Stimulated activated CD8-positive, alpha-beta memory T cell treated with anti-CD3 and anti-CD28 coated beads, Interleukin-12 subunit alpha, Interleukin-12 subunit beta, amount 100 ng/mL, for 24 hours (primary cell): ENCODE measurements around the gene APCDD1L.
"Not testable (repeated sequence)": the region's sequence is repeated elsewhere in the genome, so short reads cannot be mapped to it uniquely, and the experiment has no call there.

Source experiments
- DNase-seq: peaks from one replicate; pipeline ENCODE4 v3.0.0-alpha.2; 2020; ENCODE audit errors: extremely low read depth

Gene APCDD1L

DNA sequence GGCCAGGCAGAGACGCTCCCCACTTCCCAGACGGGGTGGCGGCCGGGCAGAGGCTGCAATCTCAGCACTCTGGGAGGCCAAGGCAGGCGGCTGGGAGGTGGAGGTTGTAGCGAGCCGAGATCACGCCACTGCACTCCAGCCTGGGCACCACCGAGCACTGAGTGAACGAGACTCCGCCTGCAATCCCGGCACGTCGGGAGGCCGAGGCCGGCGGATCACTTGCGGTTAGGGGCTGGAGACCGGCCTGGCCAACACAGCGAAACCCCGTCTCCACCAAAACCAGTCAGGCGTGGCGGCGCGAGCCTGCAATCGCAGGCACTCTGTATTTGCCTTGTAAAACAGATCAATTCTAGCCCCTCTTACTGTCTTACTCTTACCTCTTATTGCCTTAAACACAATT, 100.4 kb downstream of the APCDD1L start:
- not testable (repeated sequence) for DNase-seq

GRCh38 chr20:58414216-58414615, 101.0 kb downstream of the APCDD1L start:
- not testable (repeated sequence) for DNase-seq
